Measurements from ENCODE around the gene SEMA6A. TPM values are rescaled to one million over a fixed set of nuclear protein-coding genes. Genes with fewer than 3 reads are reported as not detected.

The SEMA6A gene
- total and polyA plus RNA-seq, 10 of the 15 experiments (the other 5 are each of a cell fraction or from before 2014, with no cell fraction given), result 0.16 to 10.2 (median 1.1) TPM

GRCh38 chr5:116532762-116533525, 41.7 kb downstream of the SEMA6A start:
- H3K27me3 ChIP-seq (replicated peaks in 1 of 2; ENCODE audit: control insufficient read depth in 2 of 2, insufficient read depth in 2 of 2, low read length in 1 of 2), result no peaks in the 10 kb centered on the region
- FAIRE-seq (no peak), ATAC-seq (peak; percentile 63), DNase-seq (ENCODE audit: low read depth, low spot score) (no peak)
- no peaks in the 10 kb centered on the region for H3K36me3 ChIP-seq (ENCODE audit: control insufficient read depth in 2 of 2, insufficient read depth in 2 of 2, low read length in 1 of 2)
- WGBS (ENCODE audit: insufficient coverage, insufficient replicate concordance, low lambda C conversion rate, missing lambda C conversion rate), result 17% methylated on average over 3 of the region's 3 CpGs
- H2AFZ ChIP-seq (ENCODE audit: control insufficient read depth, low read depth, low read length), result no peak overlapping the region
- POLR2A ChIA-PET, result interaction anchor here (0.6 kb wide), 1 partner anchor 156 kb away, joined by 3 read pairs; no protein-coding TSS in a partner anchor
- no peaks in the 10 kb centered on the region for H3K9me3 ChIP-seq (replicated peaks; ENCODE audit: control insufficient read depth, insufficient read depth, low read length)
- intact Hi-C loops (cut with micrococcal nuclease; ENCODE audit: unreplicated experiment), result no loop called here
- SMC1A ChIA-PET (ENCODE audit: uncharacterized antibody, unreplicated experiment), result interaction anchor here (0.7 to 1.8 kb wide), 7 partner anchors 8 to 261 kb away, joined by 3 to 6 read pairs (median 4); no protein-coding TSS in a partner anchor
- H3K27ac ChIP-seq (ENCODE audit: control insufficient read depth, insufficient read depth), result no peak overlapping the region
- H3K79me2 ChIP-seq (ENCODE audit: control insufficient read depth, insufficient read depth, low read length), result no peaks in the 10 kb centered on the region
- H3K4me1 ChIP-seq (ENCODE audit: control insufficient read depth, insufficient read depth, low read length), result no peaks in the 10 kb centered on the region
- no TSS peak for BruUV-seq (replicated peaks)
- in situ Hi-C loops (cut with MboI), result no loop called here
- RAD21 ChIA-PET (ENCODE audit: unreplicated experiment), result interaction anchor here (0.7 to 1.4 kb wide), 3 partner anchors 42 to 502 kb away, joined by 3 read pairs; partner anchors contain the start of gene SEMA6A
- H3K9ac ChIP-seq (ENCODE audit: control insufficient read depth, insufficient read depth, low read length), result no peak overlapping the region
- no peak overlapping the region for H3K4me3 ChIP-seq
- H4K20me1 ChIP-seq (ENCODE audit: control insufficient read depth, insufficient read depth), result no peaks in the 10 kb centered on the region
- H3K4me2 ChIP-seq (ENCODE audit: control insufficient read depth, insufficient read depth), result no peak overlapping the region
- TF ChIP-seq SUPT20H (IDR thresholded peaks at IDR 0.05; ENCODE audit: borderline replicate concordance, control insufficient read depth, low read depth, low read length) (no peak), NFYB (IDR thresholded peaks at IDR 0.05; ENCODE audit: insufficient read depth, low read depth, low read length) (no peak), ZNF687 (IDR thresholded peaks at IDR 0.05) (no peak), NFIC (IDR thresholded peaks at IDR 0.05; ENCODE audit: low read depth, low read length) (0 out of 2 replicates have a peak, but pooled peaks have one; percentile 28), PAX8 (IDR thresholded peaks at IDR 0.05) (peak; percentile 77; the same call in 1 of the 2 replicates), HDAC6 (IDR thresholded peaks at IDR 0.05; ENCODE audit: unreplicated experiment) (no peak), TAF1 (IDR thresholded peaks at IDR 0.05; ENCODE audit: borderline replicate concordance, low read depth, low read length) (no peak), SIX5 (IDR thresholded peaks at IDR 0.05; ENCODE audit: low read depth, low read length, severe bottlenecking) (no peak), PAX5 (IDR thresholded peaks at IDR 0.05; ENCODE audit: borderline replicate concordance, low read depth, low read length) (peak; percentile 59; the same call in 1 of the 2 replicates)
- CTCF ChIA-PET, result interaction anchor here (0.9 to 2.6 kb wide), 5 partner anchors 11 to 421 kb away, joined by 3 to 7 read pairs (median 4); no protein-coding TSS in a partner anchor
